ENCODE data around the gene RPN1.

DNA sequence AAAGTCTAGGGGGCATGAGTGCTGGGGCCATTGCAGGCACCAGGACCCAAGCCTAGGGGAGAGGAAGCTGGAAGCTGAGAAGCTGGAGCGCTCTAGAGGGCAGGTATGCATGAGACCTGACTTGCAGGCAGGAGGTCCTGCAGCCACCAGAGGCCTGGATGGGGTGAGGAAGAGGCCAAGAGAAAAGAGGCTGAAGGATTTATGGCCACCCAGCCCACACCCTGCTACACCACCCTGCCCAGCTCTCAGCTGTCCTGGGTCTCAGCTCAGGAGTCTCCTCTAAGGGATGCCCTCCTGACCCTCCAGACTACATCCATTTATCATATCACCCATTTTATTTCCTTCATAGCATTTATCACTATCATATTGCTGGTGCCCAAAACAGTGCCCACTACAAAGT lies 36.5 kb downstream of the RPN1 start:
- TF ChIP-seq, protein P1, sequence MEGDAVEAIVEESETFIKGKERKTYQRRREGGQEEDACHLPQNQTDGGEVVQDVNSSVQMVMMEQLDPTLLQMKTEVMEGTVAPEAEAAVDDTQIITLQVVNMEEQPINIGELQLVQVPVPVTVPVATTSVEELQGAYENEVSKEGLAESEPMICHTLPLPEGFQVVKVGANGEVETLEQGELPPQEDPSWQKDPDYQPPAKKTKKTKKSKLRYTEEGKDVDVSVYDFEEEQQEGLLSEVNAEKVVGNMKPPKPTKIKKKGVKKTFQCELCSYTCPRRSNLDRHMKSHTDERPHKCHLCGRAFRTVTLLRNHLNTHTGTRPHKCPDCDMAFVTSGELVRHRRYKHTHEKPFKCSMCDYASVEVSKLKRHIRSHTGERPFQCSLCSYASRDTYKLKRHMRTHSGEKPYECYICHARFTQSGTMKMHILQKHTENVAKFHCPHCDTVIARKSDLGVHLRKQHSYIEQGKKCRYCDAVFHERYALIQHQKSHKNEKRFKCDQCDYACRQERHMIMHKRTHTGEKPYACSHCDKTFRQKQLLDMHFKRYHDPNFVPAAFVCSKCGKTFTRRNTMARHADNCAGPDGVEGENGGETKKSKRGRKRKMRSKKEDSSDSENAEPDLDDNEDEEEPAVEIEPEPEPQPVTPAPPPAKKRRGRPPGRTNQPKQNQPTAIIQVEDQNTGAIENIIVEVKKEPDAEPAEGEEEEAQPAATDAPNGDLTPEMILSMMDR (IDR thresholded peaks at IDR 0.05): no peak
- no peak for TF ChIP-seq EZH2 (IDR thresholded peaks at IDR 0.05; ENCODE audit: borderline replicate concordance, insufficient read depth, low read depth, low read length, poor library complexity, severe bottlenecking)

Data from B cell (primary cell).